Activated CD4-positive, CD25-positive, alpha-beta regulatory T cell treated with anti-CD3 and anti-CD28 coated beads, Interleukin-2, amount 50 U/mL, for 16 hours (primary cell): ENCODE data around the gene TFPT.

ENCODE experiments used
- DNase-seq: peaks from one replicate; pipeline ENCODE4 v3.0.0-alpha.2; 2020; ENCODE audit warnings: low read depth, low spot score

Gene TFPT

DNA sequence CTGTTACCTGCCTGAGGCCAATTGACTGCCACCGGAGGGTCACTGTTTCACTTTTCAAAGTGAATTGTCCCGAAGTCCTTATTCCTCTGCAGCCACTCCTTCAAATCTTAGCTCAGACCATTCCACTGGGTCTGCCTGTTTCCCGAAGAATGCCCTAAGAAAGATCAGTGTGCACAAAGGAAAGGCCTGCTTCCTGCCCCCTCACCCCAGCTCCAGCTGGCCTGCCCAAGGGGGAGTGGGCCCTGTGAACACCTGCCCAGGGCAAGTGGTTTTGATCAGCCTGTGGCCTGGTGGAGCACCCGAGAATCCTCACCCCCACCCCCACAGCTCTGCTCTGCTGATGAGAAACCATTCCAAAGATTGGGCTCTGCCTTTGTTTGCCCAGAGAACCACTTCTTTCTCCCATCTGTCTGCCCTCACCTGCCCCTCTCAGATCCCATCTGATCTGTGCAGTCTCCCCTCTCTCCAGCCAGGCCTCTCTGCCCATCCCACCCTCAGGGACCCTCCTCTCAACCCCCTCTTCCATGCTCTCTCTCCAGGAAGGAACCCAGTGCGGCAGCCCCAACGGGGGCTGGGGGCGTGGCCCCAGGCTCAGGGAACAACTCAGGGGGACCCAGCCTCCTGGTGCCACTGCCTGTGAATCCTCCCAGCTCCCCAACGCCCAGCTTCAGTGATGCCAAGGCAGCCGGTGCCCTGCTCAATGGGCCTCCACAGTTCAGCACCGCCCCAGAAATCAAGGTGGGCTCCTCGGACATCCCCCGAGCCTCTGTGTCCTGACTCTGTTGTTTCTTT is 33.8 kb upstream of the TFPT start:
- no peak for DNase-seq

DNA sequence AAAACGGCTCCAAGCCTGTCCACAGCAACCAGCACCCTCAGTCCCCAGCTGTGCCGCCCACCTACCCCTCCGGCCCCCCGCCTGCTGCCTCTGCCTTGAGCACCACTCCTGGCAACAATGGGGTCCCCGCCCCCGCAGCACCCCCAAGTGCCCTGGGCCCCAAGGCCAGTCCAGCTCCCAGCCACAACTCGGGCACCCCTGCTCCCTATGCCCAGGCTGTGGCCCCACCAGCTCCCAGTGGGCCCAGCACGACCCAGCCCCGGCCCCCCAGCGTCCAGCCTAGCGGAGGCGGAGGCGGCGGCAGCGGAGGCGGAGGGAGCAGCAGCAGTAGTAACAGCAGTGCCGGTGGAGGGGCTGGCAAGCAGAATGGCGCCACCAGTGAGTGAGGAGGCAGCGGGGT is 32.7 kb upstream of the TFPT start:
- DNase-seq: no peak

GRCh38 chr19:54147676-54148075 is 32.2 kb upstream of the TFPT start:
- DNase-seq: no peak

DNA sequence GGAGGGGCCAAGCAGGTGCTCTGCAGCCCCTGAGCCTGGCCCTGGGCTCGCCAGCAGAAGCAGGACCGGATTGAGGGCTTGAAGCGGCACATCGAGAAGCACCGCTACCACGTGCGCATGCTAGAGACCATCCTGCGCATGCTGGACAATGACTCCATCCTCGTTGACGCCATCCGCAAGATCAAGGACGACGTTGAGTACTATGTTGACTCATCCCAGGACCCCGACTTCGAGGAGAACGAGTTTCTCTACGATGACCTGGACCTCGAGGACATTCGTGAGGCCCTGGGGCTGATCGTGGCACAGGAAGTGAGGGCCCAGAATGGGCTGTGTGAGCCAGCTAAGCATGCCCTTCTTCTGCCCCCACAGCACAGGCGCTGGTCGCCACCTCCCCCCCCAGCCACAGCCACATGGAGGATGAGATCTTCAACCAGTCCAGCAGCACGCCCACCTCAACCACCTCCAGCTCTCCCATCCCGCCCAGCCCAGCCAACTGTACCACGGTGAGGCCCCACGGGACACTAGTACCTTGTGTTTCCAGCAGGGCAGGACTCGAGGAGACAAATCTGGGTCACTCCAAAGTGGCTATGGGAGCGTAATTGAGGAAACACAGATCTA is 30.2 kb upstream of the TFPT start:
- no peak for DNase-seq

GRCh38 chr19:54142166-54142780 is 26.8 kb upstream of the TFPT start:
- no peak for DNase-seq

DNA sequence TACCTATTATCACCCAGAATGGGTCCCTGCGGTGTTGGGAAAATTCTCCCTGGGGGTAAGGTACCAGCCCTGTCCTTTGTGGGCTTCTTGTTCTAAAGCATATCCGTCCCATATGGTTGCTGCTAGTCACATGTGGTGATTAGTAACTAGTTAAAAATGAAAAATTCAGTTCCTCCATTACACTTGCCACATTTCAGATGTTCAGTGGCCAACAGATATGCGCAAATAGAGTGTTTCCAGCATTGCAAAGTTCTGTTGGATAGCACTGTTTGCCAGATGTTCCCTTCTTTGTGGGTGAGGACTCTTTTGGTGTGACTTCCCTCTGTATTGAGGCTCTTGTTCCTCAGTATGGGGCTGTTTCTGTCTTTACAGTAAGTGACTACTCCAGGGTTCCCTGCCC is 25.9 kb upstream of the TFPT start:
- DNase-seq: no peak

GRCh38 chr19:54138489-54139256 is 23.2 kb upstream of the TFPT start:
- DNase-seq: no peak

DNA sequence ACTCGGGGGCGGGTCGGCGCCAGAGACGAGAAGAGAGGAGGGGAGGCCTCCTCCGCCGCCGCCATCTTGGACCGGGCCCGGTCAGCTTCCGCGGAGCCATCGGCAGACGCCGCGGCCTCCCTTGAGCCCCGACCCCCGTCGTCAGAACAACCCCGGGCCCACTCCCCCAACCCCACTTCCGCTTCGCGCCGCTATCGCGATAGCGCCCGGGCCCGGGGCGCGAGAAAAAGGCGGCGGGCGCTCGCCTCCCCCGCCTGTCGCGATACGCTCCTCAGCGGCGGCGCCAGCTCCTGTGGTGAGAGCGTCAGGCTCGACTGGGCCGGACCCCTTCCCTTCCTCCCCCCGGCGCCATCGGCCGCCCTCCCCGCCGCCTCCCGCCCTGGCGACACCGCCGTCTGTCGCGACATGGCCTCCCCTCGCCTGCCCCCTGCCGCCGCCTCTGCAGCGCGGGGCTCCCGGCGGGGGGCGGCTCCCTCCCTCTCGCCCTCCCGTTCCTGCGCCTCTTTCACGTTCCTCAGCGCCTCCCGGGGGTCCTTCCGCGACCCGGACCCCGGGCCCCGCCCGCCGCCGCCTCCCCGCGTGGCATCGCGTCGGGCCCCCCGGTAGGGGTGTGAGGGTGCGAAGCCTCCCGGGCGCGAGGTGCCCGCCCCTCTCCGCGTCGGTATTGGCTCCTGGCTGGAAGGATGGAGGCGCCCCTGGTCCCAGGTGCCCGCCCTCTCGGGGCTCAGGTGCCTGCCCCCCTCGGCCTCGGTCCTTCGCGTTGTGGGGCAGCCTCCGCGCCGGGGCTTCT is 22.4 kb upstream of the TFPT start, which contains the start of gene CNOT3:
Gene CNOT3 (plus strand): TSS at position 64 of the 790 bp plus-strand sequence. CDS start 5,217 bp downstream, outside the sequence.
- no peak for DNase-seq

DNA sequence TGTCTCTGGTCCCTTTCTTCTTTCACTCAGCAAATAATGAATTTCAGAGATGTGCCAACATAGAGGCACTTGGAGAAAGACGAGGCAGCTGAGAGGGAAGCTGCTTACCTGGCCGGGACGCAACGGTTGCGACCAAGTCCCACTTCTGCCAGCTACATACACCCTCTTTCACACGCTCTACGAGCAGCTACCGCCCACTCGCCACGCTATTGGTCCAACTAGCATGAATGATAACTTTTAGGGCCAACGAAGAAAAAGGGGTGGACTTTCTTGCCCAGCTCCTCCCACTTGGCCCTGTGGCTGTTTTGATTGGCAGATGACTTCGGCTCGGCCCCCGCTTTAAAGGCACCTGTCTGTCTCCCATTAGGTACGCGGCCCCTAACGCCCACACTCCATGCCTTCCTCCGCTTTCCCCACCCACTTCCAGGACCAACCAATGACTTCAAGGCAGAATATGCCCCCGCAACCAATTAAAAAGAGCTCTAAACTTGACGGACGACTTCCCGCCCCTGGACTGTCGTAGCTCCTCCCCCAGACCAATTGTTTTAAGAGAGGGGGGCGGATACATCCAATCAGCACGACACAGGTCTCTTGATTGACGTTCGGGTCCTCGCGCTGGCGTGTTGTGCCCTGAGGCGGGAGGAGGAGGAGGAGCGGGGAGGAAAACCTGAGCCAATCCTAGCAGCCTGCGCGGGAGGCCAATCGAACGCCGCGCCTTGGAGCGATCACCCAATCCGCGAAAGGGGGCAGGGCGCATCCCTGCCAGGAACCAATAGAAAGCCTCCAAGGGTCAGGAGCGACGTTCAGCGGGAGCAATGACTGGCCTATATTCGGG is 21.6 kb upstream of the TFPT start:
- DNase-seq: peak; percentile 99

GRCh38 chr19:54136086-54136863 is 20.8 kb upstream of the TFPT start:
- no peak for DNase-seq

- no peak for DNase-seq
These were observed 18.6 kb upstream of the TFPT start for GRCh38 chr19:54133957-54134590.

DNA sequence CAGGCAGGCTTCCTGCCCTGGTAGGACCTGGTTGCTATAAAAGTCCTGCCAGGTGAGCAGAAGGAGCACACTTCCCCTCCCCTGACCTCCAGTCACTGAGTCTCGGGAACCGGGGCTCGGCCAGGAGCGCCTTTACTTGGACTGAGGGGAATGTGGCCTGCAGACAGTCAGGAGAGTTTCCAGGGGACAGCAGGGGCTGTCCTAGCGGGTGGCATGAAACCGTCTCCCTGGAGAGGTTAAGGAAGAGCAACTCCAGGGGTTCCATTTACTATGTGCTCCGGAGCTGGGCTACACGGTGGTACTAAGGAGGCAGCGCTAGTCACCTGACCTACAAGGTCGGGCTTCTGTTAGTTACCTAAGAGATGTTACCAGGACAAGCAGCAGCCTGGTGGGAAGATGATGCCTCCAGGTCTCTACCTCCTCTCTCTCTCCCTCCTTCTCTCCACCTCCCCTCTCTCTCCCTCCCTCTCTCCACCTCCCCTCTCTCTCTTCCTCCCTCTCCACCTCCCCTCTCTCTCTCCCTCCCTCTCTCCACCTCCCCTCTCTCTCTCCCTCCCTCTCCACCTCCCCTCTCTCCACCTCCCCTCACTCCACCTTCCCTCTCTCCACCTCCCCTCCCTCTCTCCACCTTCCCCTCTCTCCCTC is 18.0 kb upstream of the TFPT start:
- DNase-seq: no peak

DNA sequence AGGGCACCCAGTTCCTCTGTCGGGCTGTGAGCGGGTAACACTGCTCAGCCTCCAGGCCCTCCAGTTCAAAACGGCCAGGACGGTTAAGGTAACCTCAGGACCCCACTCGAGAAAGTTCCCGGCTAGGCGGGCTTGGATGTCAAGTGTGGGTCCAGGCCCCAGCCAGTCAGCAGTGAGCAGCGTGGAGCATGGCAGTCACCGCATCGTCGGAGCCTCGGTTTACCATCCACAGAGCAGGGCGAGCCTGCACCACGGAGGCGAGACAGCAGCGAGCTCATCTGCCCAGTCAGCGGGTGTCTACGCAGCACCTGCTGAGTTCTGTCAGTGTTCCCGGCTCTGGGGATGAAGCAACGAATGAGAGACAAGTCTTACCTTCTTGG is 14.2 kb upstream of the TFPT start:
- DNase-seq: no peak

- no peak for DNase-seq
These were observed 13.5 kb upstream of the TFPT start for GRCh38 chr19:54128796-54129616.

DNA sequence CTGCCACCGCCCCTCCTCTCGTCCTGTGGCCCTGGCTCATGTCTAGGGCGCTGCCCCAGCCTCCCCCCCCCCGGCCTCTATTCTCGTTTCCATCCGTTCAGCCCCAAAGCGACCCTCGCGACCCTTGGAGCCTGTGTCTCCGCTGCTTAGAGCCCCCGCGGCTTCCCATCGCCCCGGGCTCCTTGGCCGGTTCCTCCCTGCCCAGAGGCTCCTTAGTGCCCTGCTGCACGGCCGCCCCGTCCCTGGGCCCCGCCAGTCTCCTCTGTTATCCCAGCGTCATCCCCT is 12.9 kb upstream of the TFPT start:
- DNase-seq: no peak

DNA sequence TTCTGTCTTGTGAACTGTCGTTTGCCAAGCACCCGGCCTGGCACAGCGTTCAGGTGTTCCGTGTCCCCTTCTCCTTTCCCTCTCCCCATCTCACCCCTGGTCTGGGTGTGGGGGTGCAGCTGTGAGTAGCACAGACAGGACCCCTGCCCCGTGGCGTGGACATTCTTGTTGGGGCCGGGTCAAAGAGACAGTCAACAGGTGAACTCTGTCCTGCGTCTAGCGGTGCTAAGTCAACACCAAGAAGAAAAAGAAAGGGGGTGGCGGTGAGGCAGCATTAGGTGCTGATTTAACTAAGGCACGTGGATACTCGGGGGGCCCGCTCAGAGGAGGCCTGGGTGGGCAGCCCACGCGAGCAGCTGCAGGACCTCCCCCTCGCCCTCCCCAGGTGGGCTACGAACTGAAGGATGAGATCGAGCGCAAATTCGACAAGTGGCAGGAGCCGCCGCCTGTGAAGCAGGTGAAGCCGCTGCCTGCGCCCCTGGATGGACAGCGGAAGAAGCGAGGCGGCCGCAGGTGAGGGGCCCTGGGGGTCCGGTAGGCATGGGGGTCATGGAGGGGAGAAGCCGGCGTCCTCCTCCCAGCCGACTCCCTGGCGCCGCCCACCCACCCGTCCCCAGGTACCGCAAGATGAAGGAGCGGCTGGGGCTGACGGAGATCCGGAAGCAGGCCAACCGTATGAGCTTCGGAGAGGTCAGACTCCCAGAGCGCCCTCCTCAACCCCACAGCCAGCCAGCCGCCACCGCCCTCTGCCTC is 12.4 kb upstream of the TFPT start:
- DNase-seq: no peak

DNA sequence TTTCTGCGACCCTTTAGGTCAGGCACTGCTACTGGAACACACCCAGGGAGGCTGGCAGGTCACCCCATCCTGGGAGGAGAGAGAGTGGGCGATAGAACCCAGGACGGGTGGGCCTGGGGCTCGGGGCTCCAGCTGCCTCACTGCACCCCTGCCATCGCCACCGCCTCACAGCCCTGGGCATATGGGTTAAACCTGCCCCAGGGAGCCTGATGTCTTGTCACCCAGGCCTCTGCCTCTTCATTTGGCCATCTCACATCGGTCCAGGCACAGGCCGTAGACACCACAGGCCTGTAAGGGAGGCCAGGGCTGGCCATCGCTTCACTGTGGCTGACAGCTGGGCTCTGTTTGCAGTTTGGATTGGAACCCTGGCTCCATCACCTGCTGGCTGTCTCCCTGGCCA is 10.3 kb upstream of the TFPT start:
- DNase-seq: no peak
